ENCODE data around the gene SUCLG2. TPM values are rescaled to one million over a fixed set of nuclear protein-coding genes. Genes with fewer than 3 reads are reported as not detected.

Gene SUCLG2
- total RNA-seq, 1 donor from 2014 or later: 29.5 TPM

DNA sequence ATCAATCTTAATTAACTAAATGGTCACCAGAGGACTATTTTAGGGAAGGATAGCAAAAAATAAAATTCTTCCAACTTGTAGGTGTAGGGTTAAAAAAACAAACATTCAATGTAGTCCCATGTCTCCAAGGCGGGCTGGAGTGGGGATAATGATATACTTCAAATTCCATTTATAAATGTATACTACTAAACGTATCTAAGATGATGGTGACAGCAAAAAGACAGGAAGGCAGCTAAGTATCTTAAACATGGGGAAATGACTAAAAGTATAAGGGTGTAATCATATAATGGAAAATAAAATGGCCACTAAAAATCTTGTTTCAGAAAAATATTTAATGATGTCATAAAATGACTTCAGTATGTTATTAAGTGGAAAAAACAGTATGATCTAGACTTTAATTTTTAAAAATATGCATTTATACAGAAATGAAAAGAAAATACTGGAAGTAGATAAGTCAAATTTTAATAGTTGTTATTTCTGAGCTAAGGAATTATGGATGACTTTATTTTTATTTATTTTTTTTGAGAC is 181.7 kb downstream of the SUCLG2 start:
- no peak overlapping the region for H3K27ac ChIP-seq
- no peak overlapping the region for H3K4me3 ChIP-seq
- H3K36me3 ChIP-seq: no peaks in the 10 kb centered on the region
- H3K4me1 ChIP-seq: no peaks in the 10 kb centered on the region
- H3K9me3 ChIP-seq: no peaks in the 10 kb centered on the region
- no peaks in the 10 kb centered on the region for H3K27me3 ChIP-seq
- intact Hi-C loops (cut with DNase I): no loop called here
- TF ChIP-seq POLR2AphosphoS5 (IDR thresholded peaks at IDR 0.05; ENCODE audit: insufficient read depth in 1 of 2, low read depth in 1 of 2) (no peak), POLR2A (IDR thresholded peaks at IDR 0.05) (no peak)
- TF ChIP-seq, protein P1, sequence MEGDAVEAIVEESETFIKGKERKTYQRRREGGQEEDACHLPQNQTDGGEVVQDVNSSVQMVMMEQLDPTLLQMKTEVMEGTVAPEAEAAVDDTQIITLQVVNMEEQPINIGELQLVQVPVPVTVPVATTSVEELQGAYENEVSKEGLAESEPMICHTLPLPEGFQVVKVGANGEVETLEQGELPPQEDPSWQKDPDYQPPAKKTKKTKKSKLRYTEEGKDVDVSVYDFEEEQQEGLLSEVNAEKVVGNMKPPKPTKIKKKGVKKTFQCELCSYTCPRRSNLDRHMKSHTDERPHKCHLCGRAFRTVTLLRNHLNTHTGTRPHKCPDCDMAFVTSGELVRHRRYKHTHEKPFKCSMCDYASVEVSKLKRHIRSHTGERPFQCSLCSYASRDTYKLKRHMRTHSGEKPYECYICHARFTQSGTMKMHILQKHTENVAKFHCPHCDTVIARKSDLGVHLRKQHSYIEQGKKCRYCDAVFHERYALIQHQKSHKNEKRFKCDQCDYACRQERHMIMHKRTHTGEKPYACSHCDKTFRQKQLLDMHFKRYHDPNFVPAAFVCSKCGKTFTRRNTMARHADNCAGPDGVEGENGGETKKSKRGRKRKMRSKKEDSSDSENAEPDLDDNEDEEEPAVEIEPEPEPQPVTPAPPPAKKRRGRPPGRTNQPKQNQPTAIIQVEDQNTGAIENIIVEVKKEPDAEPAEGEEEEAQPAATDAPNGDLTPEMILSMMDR (IDR thresholded peaks at IDR 0.05): no peak
- DNase-seq (ENCODE audit: extremely low spot score in 2 of 2): no peak

DNA sequence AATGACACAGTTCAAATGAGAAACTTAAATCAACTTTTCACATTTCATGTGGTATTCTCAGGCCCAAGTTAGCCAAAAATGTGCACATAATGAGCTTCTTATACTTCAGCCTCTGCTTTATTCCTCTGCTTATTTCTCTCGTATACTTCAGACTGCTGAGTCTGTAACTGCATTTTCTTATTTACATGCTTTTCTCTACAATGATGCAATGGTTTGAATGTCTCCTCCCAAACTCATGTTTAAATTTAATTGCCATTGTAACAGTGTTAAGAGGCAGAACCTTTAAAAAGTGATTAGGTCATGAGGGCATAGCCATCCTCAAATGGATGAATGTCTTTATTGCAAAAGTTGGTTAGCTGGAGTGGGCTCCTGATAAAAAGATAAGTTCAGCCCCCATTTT is 184.2 kb downstream of the SUCLG2 start:
- H3K9me3 ChIP-seq: no peaks in the 10 kb centered on the region
- H3K27ac ChIP-seq: no peak overlapping the region
- TF ChIP-seq POLR2AphosphoS5 (IDR thresholded peaks at IDR 0.05; ENCODE audit: insufficient read depth in 1 of 2, low read depth in 1 of 2): no peak
- no peak for TF ChIP-seq POLR2A (IDR thresholded peaks at IDR 0.05)
- TF ChIP-seq, protein P1 (IDR thresholded peaks at IDR 0.05): no peak
- H3K27me3 ChIP-seq: no peaks in the 10 kb centered on the region
- H3K4me1 ChIP-seq: no peaks in the 10 kb centered on the region
- DNase-seq (ENCODE audit: extremely low spot score in 2 of 2): no peak
- no peak overlapping the region for H3K4me3 ChIP-seq
- intact Hi-C loops (cut with DNase I): no loop called here
- no peaks in the 10 kb centered on the region for H3K36me3 ChIP-seq

DNA sequence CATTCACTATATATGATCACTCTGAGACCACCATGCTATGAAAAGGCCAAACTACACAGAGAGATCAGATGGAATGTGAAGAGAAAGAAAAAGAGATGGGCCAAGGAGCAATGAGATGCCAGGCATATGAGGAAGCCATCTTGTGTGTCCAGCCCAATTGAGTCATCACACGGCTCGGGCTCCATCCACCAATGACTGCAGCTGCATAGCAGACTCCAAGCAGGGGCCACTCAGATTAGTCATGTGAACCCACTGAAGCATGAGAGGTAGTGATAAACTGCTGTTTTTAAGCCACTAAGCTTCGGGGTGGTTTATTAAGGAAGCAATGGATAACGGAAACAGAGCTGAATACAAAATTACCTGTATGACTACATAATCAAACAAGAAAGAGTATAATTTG is 185.9 kb downstream of the SUCLG2 start:
- Histone ChIP-seq H3K27me3 (no peaks in the 10 kb centered on the region), H3K9me3 (no peaks in the 10 kb centered on the region), H3K4me1 (no peaks in the 10 kb centered on the region), H3K27ac (no peak overlapping the region), H3K36me3 (no peaks in the 10 kb centered on the region), H3K4me3 (no peak overlapping the region)
- DNase-seq (ENCODE audit: extremely low spot score in 2 of 2): no peak
- intact Hi-C loops (cut with DNase I): no loop called here
- TF ChIP-seq, protein P1 (IDR thresholded peaks at IDR 0.05): no peak
- TF ChIP-seq POLR2A (IDR thresholded peaks at IDR 0.05) (no peak), POLR2AphosphoS5 (IDR thresholded peaks at IDR 0.05; ENCODE audit: insufficient read depth in 1 of 2, low read depth in 1 of 2) (no peak)

DNA sequence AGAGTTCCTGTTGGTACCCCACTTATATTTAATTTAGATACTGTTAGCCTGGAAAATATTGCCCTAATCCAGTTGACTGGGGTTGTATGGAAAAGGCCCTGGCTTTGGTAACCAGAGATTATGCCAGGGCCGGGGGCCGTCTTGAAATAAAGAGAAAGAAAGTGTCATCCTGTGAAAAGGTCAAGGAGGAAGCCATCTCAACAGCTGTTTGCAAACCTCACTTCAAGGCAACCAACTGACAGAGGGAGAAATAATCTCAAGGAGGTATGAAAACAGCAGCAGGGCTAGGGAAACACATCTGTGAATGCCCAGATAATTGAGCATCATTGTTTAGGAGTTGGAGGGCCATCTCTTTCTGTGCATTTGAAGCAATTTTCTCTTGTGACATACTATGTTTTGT is 190.8 kb downstream of the SUCLG2 start:
- TF ChIP-seq POLR2AphosphoS5 (IDR thresholded peaks at IDR 0.05; ENCODE audit: insufficient read depth in 1 of 2, low read depth in 1 of 2): no peak
- TF ChIP-seq, protein P1 (IDR thresholded peaks at IDR 0.05): no peak
- no peak for TF ChIP-seq POLR2A (IDR thresholded peaks at IDR 0.05)
- no peaks in the 10 kb centered on the region for H3K4me1 ChIP-seq
- no peaks in the 10 kb centered on the region for H3K9me3 ChIP-seq
- H3K36me3 ChIP-seq: no peaks in the 10 kb centered on the region
- intact Hi-C loops (cut with DNase I): no loop called here
- DNase-seq (ENCODE audit: extremely low spot score in 2 of 2): no peak
- H3K27ac ChIP-seq: no peak overlapping the region
- no peak overlapping the region for H3K4me3 ChIP-seq
- no peaks in the 10 kb centered on the region for H3K27me3 ChIP-seq

DNA sequence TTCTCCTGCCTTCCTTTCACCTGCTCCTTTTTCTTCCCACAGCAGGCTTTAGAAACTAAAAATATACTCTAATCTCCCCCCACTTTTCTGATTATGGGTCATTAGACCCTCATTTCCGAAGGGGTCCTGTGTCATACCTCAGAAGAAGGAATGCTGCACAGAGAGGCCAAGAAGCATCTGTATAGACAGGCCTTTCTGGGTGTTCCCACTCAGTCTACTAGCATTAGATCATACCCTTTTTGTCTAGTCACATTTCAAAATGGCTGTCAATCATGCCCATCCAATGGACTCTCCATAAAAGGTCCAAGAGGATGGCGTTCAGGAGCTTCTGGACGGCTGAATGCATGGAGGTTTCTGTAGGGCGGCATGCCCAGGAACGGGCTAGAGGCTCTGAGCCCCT is 192.2 kb downstream of the SUCLG2 start:
- Histone ChIP-seq H3K27ac (no peak overlapping the region), H3K4me3 (no peak overlapping the region), H3K9me3 (no peaks in the 10 kb centered on the region), H3K36me3 (no peaks in the 10 kb centered on the region), H3K27me3 (no peaks in the 10 kb centered on the region), H3K4me1 (no peaks in the 10 kb centered on the region)
- DNase-seq (ENCODE audit: extremely low spot score in 2 of 2): no peak
- intact Hi-C loops (cut with DNase I): no loop called here
- TF ChIP-seq, protein P1 (IDR thresholded peaks at IDR 0.05): no peak
- TF ChIP-seq POLR2AphosphoS5 (IDR thresholded peaks at IDR 0.05; ENCODE audit: insufficient read depth in 1 of 2, low read depth in 1 of 2) (no peak), POLR2A (IDR thresholded peaks at IDR 0.05) (no peak)
